CD4-positive, alpha-beta T cell (primary cell): ENCODE data around the gene RAD51B. TPM values are rescaled to one million over a fixed set of nuclear protein-coding genes. Genes with fewer than 3 reads are reported as not detected.

ENCODE experiments used
- ATAC-seq: fragments of 200-7000 bp; cut with Tn5 transposase; one replicate; pipeline ENCODE4 v1.10.0; 2022; ENCODE audit warnings: mild to moderate bottlenecking; ENCODE audit not compliant: poor library complexity
- CTCF ChIA-PET: fragments of 350-600 bp; sonication (Branson Sonifier 250); formaldehyde crosslinking; loops from one replicate; lab custom pipeline; 2021; ENCODE audit warnings: antibody characterized with exemption, inconsistent platforms; lab: Charles Lee
- POLR2A ChIA-PET: fragments of 350-600 bp; sonication (Branson Sonifier 250); formaldehyde crosslinking; loops from one replicate; lab custom pipeline; 2021; ENCODE audit warnings: antibody characterized with exemption, inconsistent platforms; lab: Charles Lee
- DNase-seq, 14 experiments: peaks; one replicate each; pipeline ENCODE4 v3.0.0-alpha.2; 2013 to 2020; ENCODE audit warnings: mixed read lengths in 2 of 14
- H3K27ac ChIP-seq, 2 donors: one replicate each; pipeline versions ENCODE4 v1.5.1 to v1.7.0; 2013; ENCODE audit warnings: low read length in 2 of 2, low read depth in 1 of 2, mild to moderate bottlenecking in 1 of 2
- H3K27me3 ChIP-seq, 2 experiments: 1 replicate in 1 of 2; 2 replicates in 1 of 2; pipeline versions ENCODE4 v1.6.1 to v1.7.0; 2013; ENCODE audit warnings: low read length in 2 of 2, control low read depth in 1 of 2, mild to moderate bottlenecking in 1 of 2, moderate library complexity in 1 of 2; ENCODE audit not compliant: insufficient read depth in 2 of 2, control insufficient read depth in 1 of 2
- H3K36me3 ChIP-seq: one replicate; pipeline ENCODE4 v1.6.1; 2013; ENCODE audit warnings: low read length, control low read depth; ENCODE audit not compliant: insufficient read depth
- H3K4me1 ChIP-seq: one replicate; pipeline ENCODE4 v1.6.1; 2013; ENCODE audit warnings: low read length, control low read depth; ENCODE audit not compliant: insufficient read depth
- H3K4me3 ChIP-seq: one replicate; pipeline ENCODE4 v1.5.1; 2013; ENCODE audit warnings: mild to moderate bottlenecking, low read length, moderate library complexity
- H3K9me3 ChIP-seq, 2 experiments: 1 replicate in 1 of 2; 2 replicates in 1 of 2; pipeline versions ENCODE4 v1.6.1 to v1.7.0; 2013; ENCODE audit warnings: low read length in 2 of 2, mild to moderate bottlenecking in 2 of 2, control low read depth in 1 of 2, moderate library complexity in 1 of 2; ENCODE audit not compliant: control insufficient read depth in 1 of 2, insufficient read depth in 1 of 2
- H3K27ac Mint-ChIP-seq: one replicate; pipeline ENCODE4 v1.8.0; 2020; ENCODE audit warnings: mixed read lengths
- H3K27me3 Mint-ChIP-seq: one replicate; pipeline ENCODE4 v1.8.0; 2021; ENCODE audit warnings: mixed read lengths
- H3K36me3 Mint-ChIP-seq: one replicate; pipeline ENCODE4 v1.8.0; 2021; ENCODE audit warnings: low read depth, mixed read lengths
- H3K4me1 Mint-ChIP-seq: one replicate; pipeline ENCODE4 v1.8.0; 2021; ENCODE audit warnings: low read depth, mixed read lengths
- H3K4me3 Mint-ChIP-seq: one replicate; pipeline ENCODE4 v1.8.0; 2020; ENCODE audit warnings: mild to moderate bottlenecking, mixed read lengths
- H3K9me3 Mint-ChIP-seq: one replicate; pipeline ENCODE4 v1.8.0; 2020; ENCODE audit warnings: mixed read lengths
- intact Hi-C, 2 experiments: fragments of 100-400 bp; cut with DNase I in 1 of 2; cut with micrococcal nuclease in 1 of 2; formaldehyde crosslinking; loops; one replicate each; pipeline versions ENCODE4 v1.15.1 to v1.9.0; 2023 to 2025; cut with DNase I, micrococcal nuclease
- total RNA-seq, 174 experiments: library from RNA in 2 of 174; stranded (reverse) in 2 of 174; gene quantifications; one replicate each; pipeline ENCODE4 v1.2.3 and lab custom pipeline; 2021 to 2026
- TF ChIP-seq, protein P1 (sequence below): fragments of 200-600 bp; IDR thresholded peaks from one replicate; pipeline ENCODE4 v1.8.0; 2022; ENCODE audit warnings: antibody characterized with exemption, mild to moderate bottlenecking

RAD51B gene
- total RNA-seq, 2 experiments from 2014 or later = 18.4 to 20.0 TPM

- H3K27ac Mint-ChIP-seq = no peak overlapping the region
- Histone ChIP-seq H3K27ac (no peak overlapping the region), H3K4me3 (no peak overlapping the region), H3K9me3 (no peaks in the 10 kb centered on the region), H3K4me1 (peaks cover 18% of the 10 kb centered on the region), H3K36me3 (no peaks in the 10 kb centered on the region), H3K27me3 (no peaks in the 10 kb centered on the region)
- no peaks in the 10 kb centered on the region for H3K9me3 Mint-ChIP-seq
- H3K4me1 Mint-ChIP-seq = peaks cover 52% of the 10 kb centered on the region
- TF ChIP-seq, protein P1, sequence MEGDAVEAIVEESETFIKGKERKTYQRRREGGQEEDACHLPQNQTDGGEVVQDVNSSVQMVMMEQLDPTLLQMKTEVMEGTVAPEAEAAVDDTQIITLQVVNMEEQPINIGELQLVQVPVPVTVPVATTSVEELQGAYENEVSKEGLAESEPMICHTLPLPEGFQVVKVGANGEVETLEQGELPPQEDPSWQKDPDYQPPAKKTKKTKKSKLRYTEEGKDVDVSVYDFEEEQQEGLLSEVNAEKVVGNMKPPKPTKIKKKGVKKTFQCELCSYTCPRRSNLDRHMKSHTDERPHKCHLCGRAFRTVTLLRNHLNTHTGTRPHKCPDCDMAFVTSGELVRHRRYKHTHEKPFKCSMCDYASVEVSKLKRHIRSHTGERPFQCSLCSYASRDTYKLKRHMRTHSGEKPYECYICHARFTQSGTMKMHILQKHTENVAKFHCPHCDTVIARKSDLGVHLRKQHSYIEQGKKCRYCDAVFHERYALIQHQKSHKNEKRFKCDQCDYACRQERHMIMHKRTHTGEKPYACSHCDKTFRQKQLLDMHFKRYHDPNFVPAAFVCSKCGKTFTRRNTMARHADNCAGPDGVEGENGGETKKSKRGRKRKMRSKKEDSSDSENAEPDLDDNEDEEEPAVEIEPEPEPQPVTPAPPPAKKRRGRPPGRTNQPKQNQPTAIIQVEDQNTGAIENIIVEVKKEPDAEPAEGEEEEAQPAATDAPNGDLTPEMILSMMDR = no peak
- no peak overlapping the region for H3K4me3 Mint-ChIP-seq
- POLR2A ChIA-PET = no interaction called here
- CTCF ChIA-PET = interaction anchor here (0.7 kb wide), 1 partner anchor 241 kb away, joined by 3 read pairs; no protein-coding TSS in a partner anchor
- no peaks in the 10 kb centered on the region for H3K36me3 Mint-ChIP-seq
- intact Hi-C loops = loop anchor here in 1 of 2 experiments (10.0 kb wide), 1 partner anchor 260 kb away; no protein-coding TSS in a partner anchor
- H3K27me3 Mint-ChIP-seq = no peaks in the 10 kb centered on the region
- no peak for ATAC-seq
- DNase-seq = no peak
Observed at GRCh38 chr14:68514608-68515194, 695.1 kb downstream of the RAD51B start.

GRCh38 chr14:68516342-68516741 lies 696.8 kb downstream of the RAD51B start:
- TF ChIP-seq, protein P1 = no peak
- Mint-ChIP-seq H3K27me3 (no peaks in the 10 kb centered on the region), H3K36me3 (no peaks in the 10 kb centered on the region), H3K27ac (no peak overlapping the region), H3K4me3 (no peak overlapping the region), H3K4me1 (peaks cover 56% of the 10 kb centered on the region), H3K9me3 (no peaks in the 10 kb centered on the region)
- H3K4me1 ChIP-seq = peaks cover 18% of the 10 kb centered on the region
- H3K4me3 ChIP-seq = no peak overlapping the region
- ATAC-seq (no peak), DNase-seq (no peak)
- CTCF ChIA-PET = interaction anchor here (2.2 kb wide), 1 partner anchor 9 kb away, joined by 6 read pairs; no protein-coding TSS in a partner anchor
- H3K9me3 ChIP-seq = no peaks in the 10 kb centered on the region
- POLR2A ChIA-PET = interaction anchor here (0.8 to 4.6 kb wide), 3 partner anchors 9 to 113 kb away, joined by 3 to 38 read pairs (median 3); no protein-coding TSS in a partner anchor
- H3K36me3 ChIP-seq = no peaks in the 10 kb centered on the region
- H3K27me3 ChIP-seq = no peaks in the 10 kb centered on the region
- intact Hi-C loops = loop anchor here in 1 of 2 experiments (10.0 kb wide), 1 partner anchor 262 kb away; no protein-coding TSS in a partner anchor
- no peak overlapping the region for H3K27ac ChIP-seq

DNA sequence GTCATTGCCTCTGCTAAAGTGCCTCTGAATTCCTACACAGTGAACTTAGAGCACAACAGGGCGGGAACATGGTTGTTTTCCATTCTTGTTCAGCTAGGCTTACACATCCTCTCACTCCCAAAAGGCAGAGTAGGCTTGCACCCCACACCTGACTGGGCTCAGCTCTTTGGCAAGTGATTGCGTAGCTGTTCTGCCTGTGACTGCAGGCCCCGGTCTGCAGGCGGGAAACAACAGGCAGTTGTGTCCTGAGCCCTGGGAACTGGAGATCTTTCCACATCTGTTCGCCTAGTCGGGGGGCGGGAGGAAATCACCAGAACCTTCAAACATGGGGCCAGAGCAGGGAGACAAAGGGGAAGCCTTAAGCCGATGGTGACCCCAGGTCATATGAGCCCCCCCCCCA lies 698.6 kb downstream of the RAD51B start:
- no peak for ATAC-seq
- no peaks in the 10 kb centered on the region for H3K36me3 ChIP-seq
- POLR2A ChIA-PET = interaction anchor here (0.9 to 4.6 kb wide), 5 partner anchors 9 to 264 kb away, joined by 3 to 38 read pairs (median 3); no protein-coding TSS in a partner anchor
- TF ChIP-seq, protein P1 = no peak
- Mint-ChIP-seq H3K4me3 (no peak overlapping the region), H3K4me1 (peaks cover 46% of the 10 kb centered on the region), H3K27me3 (no peaks in the 10 kb centered on the region), H3K27ac (no peak overlapping the region), H3K9me3 (no peaks in the 10 kb centered on the region), H3K36me3 (no peaks in the 10 kb centered on the region)
- CTCF ChIA-PET = interaction anchor here (1.0 to 2.2 kb wide), 2 partner anchors 11 to 23 kb away, joined by 3 to 6 read pairs; no protein-coding TSS in a partner anchor
- DNase-seq = no peak
- intact Hi-C loops = loop anchor here in 1 of 2 experiments (10.0 kb wide), 1 partner anchor 263 kb away; no protein-coding TSS in a partner anchor
- H3K4me1 ChIP-seq = peaks cover 14% of the 10 kb centered on the region
- no peak overlapping the region for H3K27ac ChIP-seq
- H3K4me3 ChIP-seq = no peak overlapping the region
- no peaks in the 10 kb centered on the region for H3K9me3 ChIP-seq
- no peaks in the 10 kb centered on the region for H3K27me3 ChIP-seq
